DND-41 (cell line): Measurements from ENCODE around the gene NANOG.
"Not testable (repeated sequence)": the region's sequence is repeated elsewhere in the genome, so short reads cannot be mapped to it uniquely, and the experiment has no call there.

Source experiments
- ATAC-seq: fragments of 200-7000 bp; cut with Tn5 transposase; 3 replicates; pipeline ENCODE4 v1.9.1; 2021; ENCODE audit warnings: low read depth; ENCODE audit not compliant: insufficient read depth
- DNase-seq: peaks from one replicate; pipeline ENCODE4 v3.0.0-alpha.2; 2020
- H2AFZ ChIP-seq: 2 replicates; pipeline ENCODE4 v1.6.0; 2012; ENCODE audit warnings: low read depth, low read length
- H3K27ac ChIP-seq: 2 replicates; pipeline ENCODE4 v1.5.1; 2012; ENCODE audit warnings: low read length, inconsistent platforms
- H3K27me3 ChIP-seq: fragments of 200-600 bp; sonication (generic); 2 replicates; pipeline ENCODE4 v1.6.0; 2012; ENCODE audit warnings: low read length, mild to moderate bottlenecking, inconsistent platforms; ENCODE audit not compliant: insufficient read depth, poor library complexity
- H3K36me3 ChIP-seq: 2 replicates; pipeline ENCODE4 v1.5.1; 2012; ENCODE audit warnings: low read length, inconsistent platforms; ENCODE audit not compliant: insufficient read depth
- H3K4me1 ChIP-seq: 2 replicates; pipeline ENCODE4 v1.5.1; 2012; ENCODE audit warnings: mild to moderate bottlenecking, low read length; ENCODE audit not compliant: insufficient read depth
- H3K4me2 ChIP-seq: 2 replicates; pipeline ENCODE4 v1.6.0; 2012; ENCODE audit warnings: mild to moderate bottlenecking, moderate library complexity, low read length, inconsistent platforms; ENCODE audit not compliant: insufficient read depth
- H3K4me3 ChIP-seq, 2 experiments: fragments of 200-600 bp in 1 of 2; shearing (Covaris generic) in 1 of 2; 2 replicates each; pipeline ENCODE4 v1.5.1; 2012 to 2016; ENCODE audit warnings: inconsistent platforms in 2 of 2, low read length in 2 of 2, mild to moderate bottlenecking in 2 of 2, low read depth in 1 of 2, moderate library complexity in 1 of 2
- H3K79me2 ChIP-seq: 2 replicates; pipeline ENCODE4 v1.6.0; 2012; ENCODE audit warnings: low read length, inconsistent platforms; ENCODE audit not compliant: insufficient read depth
- H3K9ac ChIP-seq: 2 replicates; pipeline ENCODE4 v1.6.0; 2012; ENCODE audit warnings: low read depth, mild to moderate bottlenecking, inconsistent platforms, low read length, moderate library complexity
- H3K9me3 ChIP-seq: 2 replicates; pipeline ENCODE4 v1.5.1; 2012; ENCODE audit warnings: low read length, moderate library complexity, mild to moderate bottlenecking, inconsistent platforms; ENCODE audit not compliant: insufficient read depth, severe bottlenecking
- H4K20me1 ChIP-seq: 2 replicates; pipeline ENCODE4 v1.6.0; 2012; ENCODE audit warnings: low read length; ENCODE audit not compliant: insufficient read depth
- CTCF ChIP-seq: IDR thresholded peaks from 2 replicates; pipeline ENCODE4 v1.5.1; 2012; ENCODE audit warnings: borderline replicate concordance, low read length, moderate library complexity, mild to moderate bottlenecking; ENCODE audit not compliant: poor library complexity, severe bottlenecking; ENCODE audit errors: extremely low read depth
- EZH2 ChIP-seq: IDR thresholded peaks from 3 replicates; pipeline ENCODE4 v1.6.1; 2012; ENCODE audit warnings: borderline replicate concordance, low read depth, mild to moderate bottlenecking, moderate library complexity, low read length, inconsistent platforms; ENCODE audit not compliant: severe bottlenecking

Gene NANOG

GRCh38 chr12:7788884-7789528, at the start of gene NANOG:
Gene NANOG, plus strand, starts transcription at chr12:7789402. Its CDS starts 213 bp downstream, at chr12:7789615.
- not testable (repeated sequence) for H3K79me2 ChIP-seq, H3K4me2 ChIP-seq, H2AFZ ChIP-seq, DNase-seq, H3K9me3 ChIP-seq, ATAC-seq, H3K36me3 ChIP-seq, H3K4me1 ChIP-seq, H3K9ac ChIP-seq, H3K27me3 ChIP-seq, H3K4me3 ChIP-seq, H4K20me1 ChIP-seq, H3K27ac ChIP-seq

- Histone ChIP-seq H3K27me3 (no peaks in the 10 kb centered on the region), H3K9me3 (no peaks in the 10 kb centered on the region), H3K4me1 (no peaks in the 10 kb centered on the region), H3K79me2 (no peaks in the 10 kb centered on the region), H4K20me1 (no peaks in the 10 kb centered on the region), H2AFZ (no peak within 1 kb of the TSS), H3K9ac (no peak within 1 kb of the TSS), H3K4me3 (no peak within 1 kb of the TSS), H3K4me2 (no peak within 1 kb of the TSS), H3K36me3 (no peaks in the 10 kb centered on the region), H3K27ac (no peak within 1 kb of the TSS)
- DNase-seq (no peak), ATAC-seq (no peak)
- TF ChIP-seq EZH2 (no peak), CTCF (no peak)
Measured at GRCh38 chr12:7747246-7747645, 42.0 kb upstream of the NANOG start, which contains the start of gene CLEC4C. Gene CLEC4C, minus strand, starts transcription at chr12:7747375. Its CDS starts 27 bp downstream, at chr12:7747348.

GRCh38 chr12:7748852-7749251, 40.4 kb upstream of the NANOG start:
- Histone ChIP-seq H3K27ac (no peak overlapping the region), H3K79me2 (no peaks in the 10 kb centered on the region), H3K27me3 (no peaks in the 10 kb centered on the region), H3K4me2 (no peak overlapping the region), H2AFZ (no peak overlapping the region), H3K9ac (no peak overlapping the region), H3K4me3 (no peak overlapping the region), H3K36me3 (no peaks in the 10 kb centered on the region), H4K20me1 (no peaks in the 10 kb centered on the region), H3K4me1 (no peaks in the 10 kb centered on the region), H3K9me3 (no peaks in the 10 kb centered on the region)
- DNase-seq = no peak
- no peak for ATAC-seq
- TF ChIP-seq EZH2 (no peak), CTCF (no peak)

GRCh38 chr12:7749442-7749841, 39.8 kb upstream of the NANOG start:
- Histone ChIP-seq H3K36me3 (no peaks in the 10 kb centered on the region), H3K4me1 (no peaks in the 10 kb centered on the region), H3K9me3 (no peaks in the 10 kb centered on the region), H3K4me3 (no peak overlapping the region), H4K20me1 (no peaks in the 10 kb centered on the region), H2AFZ (no peak overlapping the region), H3K79me2 (no peaks in the 10 kb centered on the region), H3K27me3 (no peaks in the 10 kb centered on the region), H3K27ac (no peak overlapping the region), H3K9ac (no peak overlapping the region), H3K4me2 (no peak overlapping the region)
- no peak for ATAC-seq
- TF ChIP-seq EZH2 = no peak
- DNase-seq = no peak
